PFSK-1 (cell line): ENCODE measurements around the gene RPA1.

Experiments used
- FOXP2 ChIP-seq: optimal IDR thresholded peaks from 2 replicates; pipeline ENCODE3; 2011; ENCODE audit warnings: borderline replicate concordance, control low read depth, inconsistent platforms; ENCODE audit not compliant: insufficient read depth; ENCODE audit errors: extremely low read length, extremely low read depth
- POLR2AphosphoS5 ChIP-seq: IDR thresholded peaks from 2 replicates; pipeline ENCODE4 v1.6.1; 2012; ENCODE audit warnings: low read depth, mild to moderate bottlenecking, control low read depth, low read length, moderate library complexity

GRCh38 chr17:1803280-1803679 is 26.5 kb upstream of the RPA1 start:
- TF ChIP-seq FOXP2, result no peak
- no peak for TF ChIP-seq POLR2AphosphoS5
